ENCODE measurements around the gene LMNB1.
"Not testable (repeated sequence)": the region's sequence is repeated elsewhere in the genome, so short reads cannot be mapped to it uniquely, and the experiment has no call there.

The LMNB1 gene, protein sequence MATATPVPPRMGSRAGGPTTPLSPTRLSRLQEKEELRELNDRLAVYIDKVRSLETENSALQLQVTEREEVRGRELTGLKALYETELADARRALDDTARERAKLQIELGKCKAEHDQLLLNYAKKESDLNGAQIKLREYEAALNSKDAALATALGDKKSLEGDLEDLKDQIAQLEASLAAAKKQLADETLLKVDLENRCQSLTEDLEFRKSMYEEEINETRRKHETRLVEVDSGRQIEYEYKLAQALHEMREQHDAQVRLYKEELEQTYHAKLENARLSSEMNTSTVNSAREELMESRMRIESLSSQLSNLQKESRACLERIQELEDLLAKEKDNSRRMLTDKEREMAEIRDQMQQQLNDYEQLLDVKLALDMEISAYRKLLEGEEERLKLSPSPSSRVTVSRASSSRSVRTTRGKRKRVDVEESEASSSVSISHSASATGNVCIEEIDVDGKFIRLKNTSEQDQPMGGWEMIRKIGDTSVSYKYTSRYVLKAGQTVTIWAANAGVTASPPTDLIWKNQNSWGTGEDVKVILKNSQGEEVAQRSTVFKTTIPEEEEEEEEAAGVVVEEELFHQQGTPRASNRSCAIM

DNA sequence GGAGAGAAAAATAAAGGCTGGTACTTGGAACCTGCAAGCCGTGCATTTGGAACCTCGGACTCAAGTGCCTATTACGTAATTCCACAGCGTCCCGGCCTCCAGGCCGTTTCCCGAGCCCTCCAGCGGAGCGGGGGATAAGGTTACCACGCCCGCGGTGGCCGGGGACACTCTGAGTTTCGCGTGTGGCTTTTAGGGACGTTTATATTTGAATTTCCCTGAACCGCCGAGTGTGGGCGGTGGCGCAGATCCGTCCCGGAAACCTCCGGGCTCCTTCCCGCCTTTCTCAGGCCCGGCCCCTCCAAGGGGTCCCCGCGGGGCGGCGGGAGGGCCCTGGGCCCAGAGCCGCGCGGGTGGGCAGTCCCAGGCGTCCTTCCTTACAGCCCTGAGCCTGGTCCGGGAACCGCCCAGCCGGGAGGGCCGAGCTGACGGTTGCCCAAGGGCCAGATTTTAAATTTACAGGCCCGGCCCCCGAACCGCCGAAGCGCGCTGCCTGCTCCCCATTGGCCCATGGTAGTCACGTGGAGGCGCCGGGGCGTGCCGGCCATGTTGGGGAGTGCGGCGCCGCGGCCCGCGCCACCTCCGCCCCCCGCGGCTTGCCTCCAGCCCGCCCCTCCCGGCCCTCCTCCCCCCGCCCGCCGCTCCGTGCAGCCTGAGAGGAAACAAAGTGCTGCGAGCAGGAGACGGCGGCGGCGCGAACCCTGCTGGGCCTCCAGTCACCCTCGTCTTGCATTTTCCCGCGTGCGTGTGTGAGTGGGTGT, at the start of gene LMNB1:
TSS of gene LMNB1 (plus strand) at position 638 of the 758 bp plus-strand sequence. CDS start 373 bp downstream, outside the sequence.
- DNase-seq = peak; percentile 89

DNA sequence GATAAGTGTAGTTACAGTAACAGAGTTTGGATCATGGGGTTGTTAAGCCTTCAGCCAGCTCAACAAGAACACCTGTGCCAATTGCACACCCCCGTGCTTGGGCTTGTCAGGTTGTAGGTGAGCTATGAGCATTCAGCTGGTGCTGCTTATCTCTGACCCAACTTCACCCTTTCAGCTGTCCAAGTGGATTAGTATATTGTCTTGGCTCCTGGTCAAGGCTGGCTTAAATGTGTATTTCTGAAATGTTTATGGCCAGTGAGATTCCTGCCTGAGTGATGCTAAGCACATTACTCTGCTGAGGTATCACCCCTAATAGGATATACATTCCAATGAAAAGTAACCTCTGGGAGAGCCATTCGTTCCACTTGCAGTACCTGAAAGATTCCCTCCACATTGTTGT, 44.2 kb upstream of the LMNB1 start:
- no peak for DNase-seq

DNA sequence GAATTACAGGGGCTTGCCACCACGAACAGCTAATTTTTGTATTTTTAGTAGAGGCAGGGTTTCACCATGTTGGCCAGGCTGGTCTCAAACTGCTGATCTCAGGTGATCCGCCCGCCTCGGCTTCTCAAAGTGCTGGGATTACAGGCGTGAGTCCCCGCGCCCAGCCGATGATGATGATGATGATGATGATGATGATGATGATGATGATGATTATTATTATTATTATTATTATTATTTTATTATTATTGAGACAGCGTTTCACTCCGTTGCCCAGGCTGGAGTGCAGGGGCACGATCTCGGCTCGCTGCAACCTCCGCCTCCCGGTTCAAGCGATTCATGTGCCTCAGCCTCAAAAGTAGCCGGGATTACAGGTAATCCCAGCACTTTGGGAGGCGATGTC, 42.4 kb upstream of the LMNB1 start:
- DNase-seq = not testable (repeated sequence)

DNA sequence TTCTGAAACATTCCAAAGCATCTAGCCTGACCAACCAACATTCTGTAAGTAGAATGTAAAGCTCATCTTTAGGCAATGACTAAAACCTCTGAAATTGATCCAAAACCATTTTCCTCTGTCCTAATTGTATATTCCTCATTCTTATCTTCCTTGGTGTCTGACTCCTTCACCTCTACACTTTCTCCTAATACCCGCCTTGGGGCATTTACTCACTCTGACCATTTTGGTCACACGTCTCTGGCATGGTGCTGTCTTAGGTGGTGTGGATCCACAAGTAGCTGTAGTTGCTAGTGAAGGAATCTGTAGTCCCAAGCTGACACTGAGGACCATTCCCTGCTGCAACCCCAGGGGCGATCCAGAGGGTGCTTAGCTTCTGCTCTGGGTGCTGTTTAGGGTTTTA, 40.8 kb upstream of the LMNB1 start:
- no peak for DNase-seq

DNA sequence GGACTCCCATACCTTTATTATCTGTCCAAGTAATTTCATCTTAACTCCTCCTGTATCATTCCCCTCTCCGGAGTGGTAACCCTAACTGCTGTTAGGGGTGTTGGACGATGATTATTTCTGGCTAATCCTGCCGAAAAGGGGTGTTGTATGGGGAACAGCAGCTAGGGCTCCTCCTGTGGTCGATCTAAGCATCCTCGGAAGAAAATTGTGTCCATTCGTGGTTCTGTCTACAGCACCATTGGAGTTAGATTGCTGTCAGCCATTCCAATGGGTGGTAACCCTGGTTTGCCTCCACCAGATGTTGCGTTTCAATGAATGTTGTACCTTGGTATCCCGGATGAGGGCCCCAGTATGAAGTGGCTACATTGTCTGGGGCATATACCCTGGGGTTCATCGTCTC, 35.6 kb upstream of the LMNB1 start:
- DNase-seq = no peak

DNA sequence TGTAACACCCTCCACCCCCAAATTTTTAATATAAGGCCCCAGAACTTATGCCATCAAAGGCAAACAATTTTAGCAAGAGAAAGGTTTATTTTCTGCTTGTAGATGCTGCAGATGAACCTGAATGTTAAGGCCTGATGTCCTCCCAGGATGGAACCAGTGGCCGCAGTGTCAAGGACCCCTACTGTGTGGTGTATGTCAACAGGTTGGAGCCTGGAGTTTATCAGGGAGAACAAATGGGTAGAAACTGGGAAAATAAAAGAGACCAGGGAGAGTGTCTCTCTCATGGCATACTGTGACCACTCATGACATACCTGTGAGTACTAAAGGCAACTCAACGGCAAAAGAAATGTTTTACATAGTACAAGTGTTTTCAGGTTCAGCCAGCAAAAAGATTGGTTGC, 34.5 kb upstream of the LMNB1 start:
- DNase-seq = no peak

DNA sequence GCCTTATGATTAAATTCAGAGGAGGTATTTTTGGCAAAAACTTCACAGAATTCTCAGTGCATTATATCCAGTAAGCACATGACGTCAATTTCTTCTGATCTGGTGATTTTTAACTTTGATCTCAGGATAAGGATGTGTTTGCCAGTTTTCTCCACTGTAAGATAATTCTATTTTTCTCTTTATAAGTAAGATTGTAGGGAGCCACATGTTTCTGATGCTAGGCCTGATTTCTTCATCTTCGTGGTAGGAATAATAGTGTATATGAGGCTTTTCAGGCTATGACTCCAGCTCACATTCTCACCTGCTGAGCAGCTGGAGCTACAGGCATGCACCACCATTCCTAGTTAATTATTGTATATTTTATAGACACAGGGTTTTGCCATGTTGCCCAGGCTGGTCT, 32.1 kb upstream of the LMNB1 start:
- DNase-seq = no peak

DNA sequence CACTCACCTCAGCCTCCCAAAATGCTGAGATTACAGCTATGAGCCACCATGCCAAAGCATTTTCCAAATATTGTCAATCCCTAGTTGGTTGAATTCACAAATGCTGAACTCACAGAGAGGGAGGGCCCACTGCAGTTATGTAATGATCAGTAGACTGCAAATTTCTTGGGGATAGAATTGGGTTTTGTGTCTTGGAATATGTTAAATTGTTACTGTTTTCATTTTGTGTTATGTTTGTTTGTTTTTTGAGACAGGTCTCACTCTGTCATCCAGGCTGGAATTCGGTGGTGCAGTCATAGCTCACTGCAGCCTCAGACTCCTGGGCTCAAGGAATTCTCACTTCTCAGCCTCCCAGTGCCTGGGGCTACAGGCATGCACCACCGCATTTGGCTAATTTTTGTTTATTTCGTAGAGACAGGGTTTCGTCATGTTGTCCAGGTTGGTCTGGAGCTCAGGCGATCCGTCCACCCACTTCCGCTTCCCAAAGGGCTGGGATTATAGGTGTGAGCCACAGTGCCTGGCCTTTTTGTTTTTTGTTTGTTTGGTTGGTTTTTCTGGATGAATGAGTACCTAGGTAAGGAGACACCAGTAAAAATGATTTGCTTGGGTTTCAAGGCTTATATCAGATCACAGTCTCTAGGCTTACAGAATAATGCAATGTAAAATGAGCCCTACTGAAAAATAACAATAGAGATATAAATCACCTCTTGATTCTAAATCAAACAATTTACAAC, 31.5 kb upstream of the LMNB1 start:
- DNase-seq = no peak

DNA sequence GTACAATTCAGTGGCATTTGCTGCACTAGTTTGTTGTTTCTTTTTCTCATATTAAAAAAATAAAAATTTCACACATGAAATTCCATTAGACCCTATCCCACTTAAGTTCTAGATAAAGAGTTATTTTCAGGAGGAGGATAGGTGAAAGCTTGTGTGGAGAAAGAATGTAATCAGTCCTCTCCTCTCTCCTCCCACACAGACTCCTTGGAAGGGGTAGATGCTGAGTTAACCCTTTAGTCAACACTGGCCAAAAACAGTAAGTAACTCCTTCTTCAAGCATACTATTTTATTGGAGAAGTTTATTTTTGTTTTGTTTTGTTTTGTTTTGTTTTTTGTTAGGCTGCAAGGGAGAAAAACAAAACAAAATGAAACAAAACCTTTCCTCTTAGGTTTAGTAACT, 30.6 kb upstream of the LMNB1 start:
- no peak for DNase-seq

DNA sequence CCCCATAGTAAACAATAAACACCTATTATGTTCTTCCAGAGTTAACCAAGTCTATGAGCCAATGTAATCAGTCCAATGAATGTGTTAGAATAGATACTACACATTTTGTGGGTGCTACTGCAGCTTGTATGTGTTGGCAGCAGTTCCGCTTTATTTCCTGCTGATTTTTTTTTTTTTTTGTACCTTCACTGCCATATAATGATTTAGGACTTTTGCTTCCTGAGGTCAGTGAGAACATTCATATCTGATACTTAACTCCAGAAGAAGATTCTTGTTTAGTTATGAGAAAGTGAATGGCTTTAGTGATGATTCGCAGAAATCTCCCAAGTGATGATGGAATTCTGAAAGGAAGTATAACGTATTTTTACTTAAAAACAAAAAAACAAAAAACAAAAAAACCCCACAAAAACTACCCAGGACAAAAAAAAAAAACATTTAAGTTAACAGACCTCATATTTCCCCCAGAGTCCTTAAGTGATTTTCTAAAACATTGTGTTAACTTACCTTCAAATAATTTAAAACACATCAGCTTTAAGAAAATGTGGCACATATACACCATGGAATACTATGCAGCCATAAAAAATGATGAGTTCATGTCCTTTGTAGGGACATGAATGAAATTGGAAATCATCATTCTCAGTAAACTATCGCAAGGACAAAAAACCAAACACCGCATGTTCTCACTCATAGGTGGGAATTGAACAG, 24.7 kb upstream of the LMNB1 start:
- no peak for DNase-seq

DNA sequence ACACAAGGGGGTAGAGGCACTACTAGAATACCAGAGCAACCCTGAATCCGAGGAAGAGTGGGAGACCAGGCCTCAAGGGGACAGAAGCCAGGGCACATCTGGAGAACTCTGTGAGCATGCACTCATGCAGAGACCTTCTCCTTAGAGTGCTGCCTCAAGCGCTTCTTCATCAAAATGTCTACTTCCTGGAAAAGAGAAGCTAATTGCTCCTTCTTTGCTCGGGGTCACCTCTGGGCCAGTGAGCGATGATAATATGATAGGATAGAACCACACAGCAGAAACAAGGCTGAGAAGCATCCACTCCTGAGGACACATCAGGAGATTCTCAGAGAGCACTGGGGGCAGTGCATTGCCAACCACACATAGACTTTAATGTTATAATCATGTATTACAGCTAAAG, 23.7 kb upstream of the LMNB1 start:
- DNase-seq = no peak

DNA sequence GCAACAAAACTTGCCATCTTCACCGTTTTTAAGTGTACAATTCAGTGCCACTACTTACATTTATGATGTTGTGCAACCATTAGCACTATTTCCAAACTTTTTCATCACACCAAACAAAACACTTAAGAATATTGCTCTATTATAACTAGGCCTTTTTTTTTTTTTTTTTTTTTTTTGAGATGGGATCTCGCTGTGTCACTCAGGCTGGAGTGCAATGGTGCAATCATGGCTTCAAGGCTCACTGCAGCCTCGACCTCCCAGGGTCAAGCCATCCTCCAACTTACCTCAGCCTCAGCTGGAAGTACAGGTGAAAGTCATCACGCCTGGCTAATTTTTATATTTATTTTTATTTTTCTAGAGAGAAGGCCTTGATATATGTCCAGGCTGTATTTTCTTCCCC, 22.3 kb upstream of the LMNB1 start:
- DNase-seq = no peak

DNA sequence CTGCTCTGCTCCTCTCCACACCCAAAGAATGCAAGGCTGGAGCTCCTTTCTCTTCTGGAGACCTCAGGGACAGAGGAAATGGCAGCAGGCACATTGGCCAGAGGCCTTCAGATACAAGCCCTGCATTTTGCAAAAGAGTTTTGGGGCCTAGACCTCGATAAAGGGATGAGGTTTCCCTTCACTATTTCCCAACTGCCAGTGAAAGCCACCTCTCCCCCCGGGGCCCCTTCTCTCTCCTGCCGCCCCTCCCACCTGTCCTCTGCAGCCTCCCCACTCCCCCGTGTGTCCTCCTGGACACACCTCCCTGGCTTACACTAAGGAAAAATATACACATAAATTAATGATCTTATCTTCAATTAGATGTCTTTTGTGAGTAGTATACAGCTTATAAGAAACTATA, 21.3 kb upstream of the LMNB1 start:
- no peak for DNase-seq

DNA sequence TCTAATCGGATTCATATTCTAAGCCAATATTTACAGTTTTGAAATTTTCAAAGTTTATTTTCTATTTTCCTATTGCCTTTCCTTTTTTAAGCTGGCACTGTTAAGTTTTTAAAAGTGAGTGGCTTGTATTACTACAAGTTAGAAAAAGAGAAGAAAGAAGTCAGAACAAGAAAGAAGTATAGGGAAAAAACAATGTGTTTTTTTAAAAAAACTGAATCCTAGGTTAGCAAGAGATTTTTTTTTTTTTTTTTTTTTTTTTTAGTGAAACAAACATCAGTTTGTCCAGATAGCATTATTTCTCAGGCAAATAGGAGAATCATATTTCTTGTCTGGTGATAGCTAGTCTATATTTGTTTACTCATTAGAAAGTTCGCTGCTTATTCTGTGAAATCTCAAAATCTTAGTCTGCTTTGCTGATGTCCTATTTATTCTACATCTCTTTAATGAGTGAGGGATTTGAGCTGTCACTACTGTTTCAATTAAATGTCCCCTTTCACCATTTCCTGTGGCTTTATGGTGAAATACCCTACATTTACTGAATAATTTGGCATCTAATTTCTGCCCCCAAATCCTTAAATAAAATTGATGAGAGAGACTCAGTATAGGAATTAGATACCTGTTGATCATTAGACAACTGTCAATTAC, 19.1 kb upstream of the LMNB1 start:
- no peak for DNase-seq

DNA sequence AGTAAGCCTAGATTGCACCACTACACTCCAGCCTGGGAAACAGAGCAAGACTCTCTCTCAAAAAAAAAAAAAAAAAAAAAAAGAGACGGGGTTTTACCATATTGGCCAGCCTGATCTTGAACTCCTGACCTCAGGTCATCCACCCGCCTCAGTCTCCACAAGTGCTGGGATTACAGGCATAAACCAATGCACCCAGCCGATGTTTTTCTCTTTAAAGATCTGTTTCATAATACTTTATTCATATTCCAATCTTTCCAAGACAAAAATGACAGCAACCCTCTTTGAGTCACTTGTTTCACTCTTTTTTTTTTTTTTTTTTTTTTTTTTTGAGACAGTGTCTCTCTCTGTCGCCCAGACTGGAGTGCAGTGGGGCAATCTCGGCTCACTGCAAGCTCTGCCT, 13.6 kb upstream of the LMNB1 start:
- DNase-seq = no peak

DNA sequence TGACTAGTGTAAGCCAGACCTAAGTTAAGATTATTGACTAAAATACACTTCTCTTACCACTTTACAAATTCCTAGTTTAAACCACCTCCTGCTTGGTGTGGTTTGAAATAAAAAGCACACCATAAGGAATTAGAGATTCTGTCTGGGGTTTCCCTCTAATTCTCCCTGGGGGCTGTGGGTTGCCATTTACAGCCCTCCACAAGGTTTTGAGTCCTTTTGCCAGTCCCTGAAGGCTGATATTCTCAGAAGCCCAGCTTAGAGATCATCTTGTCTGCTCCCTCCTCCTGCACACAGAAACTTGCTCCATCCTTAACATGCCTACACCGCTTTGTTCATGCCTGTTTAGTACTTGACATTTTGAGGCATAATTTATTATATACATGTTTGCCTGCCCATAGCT, 7.2 kb upstream of the LMNB1 start:
- no peak for DNase-seq

DNA sequence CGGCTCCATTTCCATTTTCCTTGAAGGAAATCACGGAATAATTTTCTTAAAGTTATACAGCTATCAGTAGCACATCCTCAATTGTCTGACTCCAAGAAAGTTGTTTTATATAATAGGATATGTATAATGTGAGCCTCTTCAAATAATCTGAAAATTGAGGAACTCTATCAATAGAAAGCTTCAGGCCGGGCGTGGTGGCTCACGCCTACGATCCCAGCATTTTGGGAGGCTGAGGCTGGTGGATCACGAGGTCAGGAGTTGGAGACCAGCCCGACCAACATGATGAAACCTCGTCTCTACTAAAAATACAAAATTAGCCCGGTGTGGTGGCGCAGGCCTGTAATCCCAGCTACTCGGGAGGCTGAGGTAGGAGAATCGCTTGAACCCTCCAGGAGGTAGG, 3.4 kb upstream of the LMNB1 start:
- not testable (repeated sequence) for DNase-seq

DNA sequence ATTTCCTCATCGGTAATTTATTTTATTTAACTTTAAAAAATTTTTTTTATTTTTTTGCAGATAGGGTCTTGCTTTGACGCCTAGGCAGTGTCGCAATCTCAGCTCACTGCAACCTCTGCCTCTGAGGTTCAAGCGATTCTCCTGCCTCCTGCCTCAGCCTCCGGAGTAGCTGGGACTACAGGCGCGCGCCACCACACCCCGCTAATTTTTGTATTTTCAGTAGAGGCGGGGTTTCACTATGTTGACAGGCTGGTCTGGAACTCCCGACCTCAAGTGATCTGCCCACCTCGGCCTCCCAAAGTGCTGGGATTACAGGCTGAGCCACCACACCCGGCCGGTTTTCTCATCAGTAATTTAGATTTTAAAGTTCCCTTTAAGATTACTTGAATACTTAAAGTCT, 2.3 kb upstream of the LMNB1 start:
- DNase-seq = not testable (repeated sequence)

DNA sequence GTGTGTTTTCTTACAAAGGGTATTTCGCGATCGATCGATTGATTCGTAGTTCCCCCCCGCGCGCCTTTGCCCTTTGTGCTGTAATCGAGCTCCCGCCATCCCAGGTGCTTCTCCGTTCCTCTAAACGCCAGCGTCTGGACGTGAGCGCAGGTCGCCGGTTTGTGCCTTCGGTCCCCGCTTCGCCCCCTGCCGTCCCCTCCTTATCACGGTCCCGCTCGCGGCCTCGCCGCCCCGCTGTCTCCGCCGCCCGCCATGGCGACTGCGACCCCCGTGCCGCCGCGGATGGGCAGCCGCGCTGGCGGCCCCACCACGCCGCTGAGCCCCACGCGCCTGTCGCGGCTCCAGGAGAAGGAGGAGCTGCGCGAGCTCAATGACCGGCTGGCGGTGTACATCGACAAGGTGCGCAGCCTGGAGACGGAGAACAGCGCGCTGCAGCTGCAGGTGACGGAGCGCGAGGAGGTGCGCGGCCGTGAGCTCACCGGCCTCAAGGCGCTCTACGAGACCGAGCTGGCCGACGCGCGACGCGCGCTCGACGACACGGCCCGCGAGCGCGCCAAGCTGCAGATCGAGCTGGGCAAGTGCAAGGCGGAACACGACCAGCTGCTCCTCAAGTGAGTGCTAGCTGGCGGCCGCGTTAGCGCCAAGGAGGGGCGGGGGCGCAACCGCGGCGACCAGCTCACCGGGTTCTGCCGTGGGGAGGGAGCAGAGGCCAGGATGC, 480 bp downstream of the LMNB1 start:
- DNase-seq = peak; percentile 49

DNA sequence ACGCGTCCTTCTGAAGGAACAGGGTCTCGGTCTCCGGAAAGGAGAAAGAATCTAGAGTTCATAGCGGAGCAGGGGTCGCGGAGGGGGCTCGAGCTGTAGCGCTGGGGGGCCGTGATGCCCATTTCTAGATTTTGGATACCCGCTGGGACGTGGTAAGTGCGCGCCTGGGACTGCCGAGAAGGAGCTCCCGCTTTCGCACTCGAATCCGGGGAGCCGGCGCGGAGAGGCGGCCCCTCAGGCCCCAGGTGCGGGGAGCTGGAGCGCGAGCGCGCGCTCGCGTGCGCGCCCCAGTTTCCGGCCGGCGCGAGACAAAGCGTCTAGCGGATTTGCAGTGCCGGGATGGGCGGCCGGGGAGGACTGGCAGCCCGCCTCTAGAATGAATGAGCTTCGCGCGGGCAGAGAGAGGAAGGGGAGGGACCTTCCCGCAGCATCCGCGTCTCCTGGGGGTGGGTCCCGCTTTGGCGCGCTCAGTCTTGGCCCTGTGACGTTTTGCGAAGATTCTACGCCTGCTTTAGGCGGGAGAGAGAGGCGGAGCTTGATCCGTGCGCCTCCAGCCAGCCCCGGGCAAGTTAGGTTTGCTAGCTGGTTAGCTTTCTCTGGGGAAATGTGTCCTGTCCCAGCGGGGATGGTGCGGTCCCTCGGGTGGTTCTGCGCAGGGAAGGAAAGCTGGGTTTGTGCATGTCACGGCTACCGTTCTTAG, 1.2 kb downstream of the LMNB1 start:
- DNase-seq = peak; percentile 89

All from activated CD4-positive, alpha-beta T cell treated with anti-CD3 and anti-CD28 coated beads for 1 hour (primary cell).